ENCODE measurements around the gene GRIFIN.
A peak's percentile ranks its signal among the peaks of the same experiment; 100 is the strongest.
"Not testable (repeated sequence)": the region's sequence is repeated elsewhere in the genome, so short reads cannot be mapped to it uniquely, and the experiment has no call there.

The GRIFIN gene

DNA sequence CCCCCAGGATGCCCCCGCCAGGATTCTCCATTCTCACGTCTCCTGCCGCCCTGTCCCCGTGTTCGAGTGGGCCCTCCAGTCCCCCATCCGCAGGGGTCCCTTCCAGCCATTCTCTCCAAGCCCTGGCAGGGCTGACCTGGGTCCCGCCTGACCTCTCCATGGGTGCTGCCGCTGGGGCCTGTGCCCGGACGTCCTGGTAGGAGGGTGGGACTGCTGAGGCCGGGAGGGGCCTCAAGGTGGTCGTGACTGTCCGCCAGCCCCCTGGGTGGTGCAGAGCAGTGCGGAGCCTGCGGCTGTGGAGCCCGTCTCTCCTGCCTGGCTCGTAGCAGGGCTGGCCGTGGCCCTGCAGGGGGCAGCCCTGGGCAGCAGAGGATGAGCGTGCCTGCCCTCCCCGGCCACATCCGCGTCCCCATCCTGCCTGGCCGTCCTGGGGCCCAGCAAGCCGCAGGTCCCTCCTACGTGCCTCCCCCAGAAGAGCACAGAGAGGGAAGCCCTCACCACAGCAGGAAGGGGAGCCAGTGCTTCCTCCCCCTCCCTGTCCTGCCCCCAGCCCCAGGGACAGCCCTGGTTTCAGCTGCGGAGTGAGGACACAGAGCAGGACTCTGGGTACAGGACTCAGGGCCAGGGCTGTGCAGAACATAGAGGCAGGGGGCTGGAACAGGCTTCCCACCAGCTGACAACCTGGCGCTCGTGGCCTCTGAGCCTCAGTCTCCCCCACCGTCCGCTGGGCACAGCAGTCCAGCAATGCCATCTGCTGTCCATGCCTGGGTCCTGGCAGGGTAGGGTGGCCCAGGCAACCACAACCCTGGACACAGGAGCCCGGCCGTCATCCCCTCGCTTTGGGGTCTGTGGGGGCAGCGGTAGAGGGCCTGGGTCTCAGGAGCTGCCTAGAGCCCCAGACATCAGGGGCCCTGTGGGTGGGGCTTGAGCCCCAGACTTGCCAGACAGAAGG is 1.5 kb upstream of the GRIFIN start:
- peak in 1 of 2 experiments; percentile 14 for DNase-seq

DNA sequence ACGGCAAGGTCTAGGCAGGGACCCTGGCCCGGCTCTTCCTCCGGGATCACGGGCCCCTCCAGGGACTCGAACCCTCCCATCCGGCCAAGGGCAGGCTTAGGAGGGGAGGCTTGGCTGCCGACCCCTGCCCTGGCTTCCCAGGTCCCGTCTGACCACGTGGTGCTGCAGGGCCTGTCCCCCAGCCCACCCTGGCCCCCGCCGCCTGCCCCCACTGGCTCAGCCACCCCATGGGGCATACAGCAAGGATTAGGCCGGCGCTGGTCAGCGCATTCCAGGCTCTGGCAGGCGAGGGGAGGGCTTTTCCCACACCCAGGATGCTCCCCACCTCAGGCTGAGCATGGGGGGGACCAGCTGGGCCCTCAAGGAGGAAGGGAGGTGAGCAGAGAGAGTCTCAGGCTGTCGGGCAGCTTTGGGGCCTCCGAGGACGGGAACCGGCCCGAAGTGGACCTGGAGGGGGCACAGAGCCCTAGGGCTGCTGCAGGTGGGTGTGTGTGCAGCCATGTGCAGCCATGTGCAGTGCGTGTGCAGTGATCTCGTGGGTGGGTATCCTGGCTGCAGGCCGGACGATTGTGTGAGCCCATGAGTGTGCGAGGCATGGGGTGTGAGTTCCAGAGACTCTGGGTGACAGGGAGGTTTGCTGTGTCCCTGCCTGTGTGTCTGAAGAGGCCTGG is 713 bp upstream of the GRIFIN start:
- DNase-seq = no peak

DNA sequence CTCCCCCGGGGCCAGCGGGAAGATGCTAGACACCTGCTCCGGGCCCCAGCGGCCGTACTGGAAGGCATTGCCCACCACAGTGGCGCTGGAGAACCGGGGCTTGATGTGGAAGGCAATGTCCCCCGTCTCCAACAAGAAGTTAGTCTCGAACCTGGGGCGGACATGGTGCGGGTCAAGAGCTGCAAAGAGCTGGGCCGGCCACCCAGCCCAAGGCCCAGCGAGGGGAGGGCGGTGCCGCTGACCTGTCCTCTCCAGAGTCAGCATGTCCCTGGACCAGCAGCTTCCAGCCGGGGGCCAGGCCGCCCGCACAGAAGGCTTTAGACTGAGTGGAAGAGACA is 551 bp downstream of the GRIFIN start:
- DNase-seq = no peak

DNA sequence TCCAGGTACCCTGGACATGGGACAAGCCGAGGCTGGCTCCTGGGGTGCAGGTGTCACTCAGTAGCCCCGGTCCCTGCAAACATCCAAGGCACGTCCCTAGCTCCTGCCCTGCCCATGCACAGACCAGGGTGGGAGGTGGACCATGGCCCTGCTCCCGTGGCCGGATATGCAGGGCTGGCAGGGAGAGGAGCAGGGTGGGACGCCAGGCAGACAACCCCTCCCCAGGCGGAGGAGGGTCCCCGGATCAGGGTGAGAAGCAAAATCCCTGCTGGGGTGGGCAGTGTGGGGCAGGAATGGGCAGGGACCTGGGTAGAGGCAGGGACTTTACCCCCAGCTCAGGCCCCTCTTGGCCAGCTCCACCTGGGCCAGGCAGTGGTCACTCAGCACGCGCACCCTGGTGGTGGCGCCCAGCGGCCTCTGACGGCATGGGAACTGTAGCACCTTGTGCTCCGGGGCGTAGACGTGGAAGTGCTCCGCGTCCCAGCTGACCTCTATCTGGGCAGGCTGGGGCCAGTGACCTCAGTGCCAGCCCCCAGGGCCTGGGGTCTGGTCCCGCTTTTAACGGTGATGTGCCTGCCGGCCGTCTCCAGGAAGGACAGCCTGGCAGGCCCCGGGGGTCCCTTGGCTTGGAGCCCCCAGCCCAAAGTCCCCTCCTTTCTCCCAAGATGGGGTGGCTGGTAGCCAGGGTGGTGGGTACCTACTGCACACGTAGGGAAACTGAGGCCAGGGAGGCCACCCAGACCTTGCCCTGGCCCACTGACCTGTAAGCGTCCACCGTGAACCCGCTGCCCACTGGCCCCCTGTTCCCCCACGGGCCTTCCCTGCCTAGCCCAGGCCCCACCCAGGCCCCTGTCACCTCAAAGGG is 1.2 kb downstream of the GRIFIN start:
- no peak for DNase-seq

- DNase-seq = no peak
Observed at GRCh38 chr7:2474224-2474623, 2.0 kb downstream of the GRIFIN start.

- no peak for DNase-seq
Observed at GRCh38 chr7:2473496-2474180, 2.6 kb downstream of the GRIFIN start.

- DNase-seq = no peak
Observed at GRCh38 chr7:2472739-2473138, 3.5 kb downstream of the GRIFIN start.

DNA sequence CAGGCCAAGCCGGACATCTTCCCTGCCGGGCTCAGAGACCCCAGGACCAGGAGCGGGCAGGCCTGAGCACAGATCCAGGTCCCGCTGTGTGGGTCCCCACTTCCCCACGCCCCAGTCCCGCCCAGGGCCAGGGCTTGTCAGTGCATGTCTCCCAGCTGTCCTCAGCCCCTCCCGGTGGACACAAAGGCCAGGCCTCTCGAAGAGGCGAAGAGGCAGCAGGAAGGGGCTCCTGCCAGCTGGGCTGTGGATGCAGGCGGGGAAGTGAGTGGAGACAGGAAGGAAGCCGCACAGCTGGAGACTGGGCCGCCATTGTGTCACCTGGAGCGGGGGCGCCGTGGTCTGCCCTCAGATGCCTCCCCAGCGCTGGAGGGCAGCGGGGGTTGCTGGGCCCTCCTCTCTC is 4.8 kb downstream of the GRIFIN start:
- DNase-seq = peak in 1 of 2 experiments; percentile 24

DNA sequence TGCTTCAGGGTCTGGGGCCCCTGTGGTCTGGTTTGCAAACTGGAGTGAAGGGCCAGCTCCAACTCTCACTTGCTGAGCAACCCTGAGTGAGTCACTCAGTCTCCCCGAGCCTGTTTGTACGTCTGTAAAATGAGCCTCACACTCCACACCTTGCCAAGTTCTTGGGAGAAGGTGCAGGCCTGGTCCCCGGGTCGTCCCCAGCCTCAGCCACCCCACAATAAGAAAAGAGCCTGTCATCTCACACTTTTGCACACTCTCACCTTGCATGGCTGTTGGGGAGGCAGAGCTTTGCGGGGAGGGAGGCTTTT is 5.2 kb downstream of the GRIFIN start:
- no peak for DNase-seq

DNA sequence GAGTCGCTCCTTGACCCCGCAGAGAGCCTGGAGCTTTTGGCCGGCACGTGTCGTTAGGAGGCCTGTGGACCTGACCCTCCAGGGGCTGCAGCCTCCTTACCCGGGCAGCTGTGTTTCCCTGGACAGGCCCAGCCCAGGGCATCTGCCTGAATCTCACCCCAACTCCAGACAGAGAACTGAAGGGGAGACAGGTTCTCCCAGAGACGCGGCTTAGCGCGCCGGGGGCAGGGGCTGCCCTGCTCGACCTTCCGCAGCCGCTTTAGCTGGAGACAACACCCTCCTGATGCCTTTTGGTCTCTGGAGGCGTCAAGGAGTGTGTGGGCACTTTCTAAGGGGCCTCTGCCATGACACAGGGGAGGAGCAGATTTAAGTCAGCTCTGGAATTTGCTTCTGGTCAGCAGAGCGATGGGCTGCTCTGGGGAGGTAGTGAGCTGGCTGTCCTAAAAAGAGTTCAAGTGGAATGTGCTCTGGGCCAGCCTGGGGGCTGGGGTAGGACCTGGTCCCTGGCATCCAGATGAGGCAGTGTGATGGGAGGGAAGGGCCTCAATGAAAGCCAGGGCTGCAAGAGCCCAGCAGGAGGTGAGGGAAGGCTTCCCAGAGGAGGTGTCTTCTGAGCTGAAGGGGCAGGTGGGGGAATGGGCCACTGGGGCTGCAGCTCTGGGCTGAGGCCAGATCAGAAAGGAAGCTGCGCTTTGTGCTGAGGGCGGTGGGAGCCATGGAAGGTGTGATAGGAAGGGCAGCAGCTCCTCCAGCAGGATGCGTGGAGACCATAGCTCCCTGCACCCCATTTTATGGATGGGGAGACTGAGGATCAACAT is 5.8 kb downstream of the GRIFIN start:
- no peak for DNase-seq

- not testable (repeated sequence) for DNase-seq
Observed at GRCh38 chr7:2469460-2470203, 6.6 kb downstream of the GRIFIN start.

- DNase-seq = no peak
Observed at GRCh38 chr7:2468227-2468626, 8.0 kb downstream of the GRIFIN start.

GRCh38 chr7:2466675-2467074 is 9.5 kb downstream of the GRIFIN start:
- DNase-seq = no peak

DNA sequence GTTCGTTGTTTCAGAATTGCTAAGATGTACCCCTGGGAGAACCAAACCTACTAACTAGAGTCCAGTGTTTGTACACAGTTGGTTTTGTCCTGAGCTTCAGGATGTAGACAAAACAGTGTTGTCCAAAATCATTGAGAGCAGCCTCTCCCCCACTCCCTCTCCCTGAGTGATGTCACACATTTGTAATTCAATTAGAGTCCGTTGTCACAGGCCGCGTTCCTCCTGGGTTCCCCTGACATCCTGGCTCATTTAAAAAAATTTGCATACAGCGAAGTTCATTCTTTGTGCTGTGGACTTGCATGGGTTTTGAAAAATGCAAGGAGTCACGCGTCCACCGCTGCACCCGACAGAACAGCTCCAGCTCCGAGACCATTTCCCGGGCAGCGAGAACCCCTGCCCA is 10.3 kb downstream of the GRIFIN start:
- no peak for DNase-seq

GRCh38 chr7:2462731-2463130 is 13.5 kb downstream of the GRIFIN start:
- DNase-seq = no peak

DNA sequence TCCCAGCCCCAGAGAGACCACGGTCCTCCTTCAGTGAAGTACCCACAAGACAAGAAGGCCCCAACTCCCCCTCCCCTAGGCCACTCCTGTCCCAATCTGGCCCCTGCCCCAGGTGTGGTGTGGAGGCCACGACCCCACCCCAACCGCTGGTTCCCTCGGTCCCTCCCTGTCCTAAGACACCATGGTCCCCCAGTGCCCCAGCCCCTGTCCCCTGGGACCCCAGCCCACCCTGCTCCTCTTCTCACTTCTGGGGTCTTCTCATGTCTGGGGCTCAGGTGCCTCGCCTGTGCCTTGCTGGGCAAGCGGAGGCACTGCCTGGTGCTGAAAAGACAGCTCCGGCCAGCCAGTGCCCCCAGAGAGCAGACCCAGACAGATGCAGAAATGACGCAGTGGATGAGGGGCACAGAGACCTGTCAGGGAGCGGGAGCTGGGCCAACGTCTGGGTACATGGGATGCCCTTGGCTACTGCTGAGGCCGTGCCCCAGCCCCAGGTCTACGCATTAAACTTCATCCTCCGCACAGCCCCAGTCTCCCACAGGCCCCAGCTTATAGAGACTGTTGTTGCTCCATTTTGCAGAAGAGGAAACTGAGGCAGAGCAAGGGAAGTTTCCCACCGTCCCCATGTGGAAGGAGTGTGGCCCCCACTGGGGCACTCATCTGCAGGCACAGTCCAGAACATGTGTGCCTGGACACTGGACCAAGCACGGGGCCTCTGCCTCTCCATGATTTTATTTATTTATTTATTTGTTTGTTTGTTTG is 14.8 kb downstream of the GRIFIN start:
- DNase-seq = no peak

DNA sequence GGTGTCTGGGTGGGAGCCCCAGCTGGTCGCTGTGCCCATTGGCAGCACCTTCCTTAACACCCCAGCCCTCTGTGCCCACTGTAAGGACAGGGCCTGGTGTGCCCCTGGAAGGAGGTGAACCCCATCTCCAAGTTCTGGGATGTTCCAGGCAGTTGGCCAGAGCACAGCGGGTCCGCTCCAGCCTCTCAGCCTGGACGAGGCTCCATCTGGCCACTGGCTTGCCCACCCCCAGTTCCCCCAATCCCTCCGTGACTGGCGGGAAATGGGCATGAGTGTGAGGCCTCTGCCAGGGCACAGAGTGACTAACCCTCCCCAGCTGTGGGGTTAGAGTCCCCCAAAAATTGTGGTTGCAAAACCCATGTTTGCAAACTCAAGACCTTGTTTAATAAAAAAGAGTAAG is 15.6 kb downstream of the GRIFIN start:
- no peak for DNase-seq

DNA sequence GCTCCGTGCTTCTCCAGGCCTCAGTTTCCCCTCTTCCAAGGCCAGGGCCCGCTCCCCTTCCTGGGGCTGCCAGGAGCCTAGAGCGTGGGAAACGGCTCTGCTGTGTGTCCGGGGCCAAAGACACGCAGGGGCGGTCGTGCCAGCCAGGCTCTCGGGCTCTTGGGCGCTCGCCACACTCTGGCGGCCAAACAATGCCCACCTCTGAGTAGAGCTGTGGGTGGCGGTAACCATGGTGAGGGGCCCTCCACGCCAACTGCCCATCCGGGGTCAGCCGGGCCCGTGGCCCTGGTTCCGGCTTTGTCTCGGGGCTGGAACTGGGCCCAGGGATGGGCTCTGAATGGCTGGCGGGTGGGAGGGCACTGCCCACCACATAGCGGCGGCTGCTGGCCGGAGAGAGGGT is 16.0 kb downstream of the GRIFIN start:
- no peak for DNase-seq

- no peak for DNase-seq
Observed at GRCh38 chr7:2459674-2460073, 16.5 kb downstream of the GRIFIN start.

- not testable (repeated sequence) for DNase-seq
Observed at GRCh38 chr7:2453849-2454248, 22.3 kb downstream of the GRIFIN start.
